GM12872 (cell line): ENCODE measurements around the gene PRKN.

Experiments used
- TF ChIP-seq, protein P1 (sequence below): IDR thresholded peaks from 3 replicates; pipeline ENCODE4 v1.5.1; 2011; ENCODE audit warnings: low read depth, mild to moderate bottlenecking, low read length, moderate library complexity; ENCODE audit not compliant: insufficient read depth

The PRKN gene

DNA sequence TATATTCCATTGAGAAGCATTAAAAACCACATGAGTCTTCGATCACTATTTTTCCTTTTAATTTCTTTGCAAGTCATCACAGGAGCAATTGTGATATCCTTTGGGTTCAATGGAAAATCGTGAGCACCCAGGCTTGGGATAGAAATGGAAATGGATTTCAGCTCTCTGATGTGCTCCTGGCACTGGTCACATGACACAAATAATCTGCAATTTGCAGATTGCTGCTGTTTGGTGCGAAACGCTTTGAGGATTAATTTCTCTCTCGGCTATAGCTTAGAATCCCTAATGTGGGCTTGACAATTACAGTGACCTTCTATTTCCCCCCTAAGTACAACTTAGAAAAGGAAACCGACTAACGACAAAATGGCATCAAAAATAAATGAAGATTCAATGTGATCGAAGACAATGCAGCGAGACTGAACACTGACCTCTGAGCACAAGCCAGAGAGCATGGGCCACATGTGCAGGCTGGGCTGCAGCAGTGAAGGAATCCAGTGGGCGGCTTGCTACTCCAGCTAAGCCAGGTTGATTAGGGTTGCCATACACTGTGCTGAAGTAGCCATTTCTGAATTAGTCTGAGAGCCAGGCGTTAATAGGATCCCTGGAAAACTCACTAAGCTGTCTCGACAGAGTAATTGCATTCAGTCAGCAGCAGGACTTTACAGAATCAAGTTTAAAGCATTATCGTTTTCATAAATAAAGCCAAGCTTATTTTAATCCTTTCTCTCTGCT, 1151.9 kb downstream of the PRKN start:
- TF ChIP-seq, protein P1, sequence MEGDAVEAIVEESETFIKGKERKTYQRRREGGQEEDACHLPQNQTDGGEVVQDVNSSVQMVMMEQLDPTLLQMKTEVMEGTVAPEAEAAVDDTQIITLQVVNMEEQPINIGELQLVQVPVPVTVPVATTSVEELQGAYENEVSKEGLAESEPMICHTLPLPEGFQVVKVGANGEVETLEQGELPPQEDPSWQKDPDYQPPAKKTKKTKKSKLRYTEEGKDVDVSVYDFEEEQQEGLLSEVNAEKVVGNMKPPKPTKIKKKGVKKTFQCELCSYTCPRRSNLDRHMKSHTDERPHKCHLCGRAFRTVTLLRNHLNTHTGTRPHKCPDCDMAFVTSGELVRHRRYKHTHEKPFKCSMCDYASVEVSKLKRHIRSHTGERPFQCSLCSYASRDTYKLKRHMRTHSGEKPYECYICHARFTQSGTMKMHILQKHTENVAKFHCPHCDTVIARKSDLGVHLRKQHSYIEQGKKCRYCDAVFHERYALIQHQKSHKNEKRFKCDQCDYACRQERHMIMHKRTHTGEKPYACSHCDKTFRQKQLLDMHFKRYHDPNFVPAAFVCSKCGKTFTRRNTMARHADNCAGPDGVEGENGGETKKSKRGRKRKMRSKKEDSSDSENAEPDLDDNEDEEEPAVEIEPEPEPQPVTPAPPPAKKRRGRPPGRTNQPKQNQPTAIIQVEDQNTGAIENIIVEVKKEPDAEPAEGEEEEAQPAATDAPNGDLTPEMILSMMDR = no peak

DNA sequence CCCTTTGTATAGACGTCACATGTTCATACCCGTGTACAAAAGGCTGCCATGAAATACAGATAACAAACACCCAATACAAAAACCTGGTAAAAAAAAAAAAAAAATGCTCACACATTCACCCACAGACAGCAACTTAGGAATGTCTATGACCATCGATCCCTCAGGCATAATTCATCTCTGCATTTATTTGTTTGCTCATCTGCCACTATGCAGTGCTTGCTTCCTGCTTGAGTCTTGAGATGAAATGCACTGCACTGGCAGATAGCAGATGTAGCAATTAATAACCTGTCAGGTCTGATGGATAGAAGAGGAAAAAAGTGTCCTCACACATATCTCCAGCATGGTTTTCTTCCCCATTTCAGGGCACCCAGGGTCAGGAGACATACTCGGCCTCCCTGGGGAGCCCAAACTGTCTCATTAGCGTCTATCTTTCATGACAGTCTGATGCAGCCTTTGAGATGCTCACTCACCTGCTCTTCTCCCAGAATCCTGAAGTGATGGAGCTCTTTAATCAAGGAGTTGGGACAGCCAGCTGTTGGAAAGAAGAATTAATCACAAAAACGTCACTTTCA, 1158.6 kb downstream of the PRKN start:
- TF ChIP-seq, protein P1 = no peak

DNA sequence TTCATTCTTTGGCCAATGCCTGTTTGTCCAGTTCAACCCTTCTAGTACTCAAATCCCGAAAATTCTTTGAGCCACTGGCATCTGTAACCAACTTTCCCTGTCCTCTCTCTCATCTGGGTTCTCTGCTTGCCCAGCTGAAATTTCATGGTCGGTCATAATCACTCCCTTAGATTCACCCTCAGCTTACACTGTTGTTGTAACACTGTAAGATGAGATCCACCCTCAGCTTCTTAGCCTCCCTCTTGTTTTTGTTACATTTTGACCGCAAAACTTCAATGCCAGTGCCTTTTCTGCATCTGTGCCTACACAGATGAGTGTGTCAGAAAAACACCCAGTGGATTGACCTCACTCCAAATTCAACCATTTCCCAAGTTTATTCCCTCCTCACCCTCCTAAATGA, 1162.6 kb downstream of the PRKN start:
- TF ChIP-seq, protein P1 = no peak

DNA sequence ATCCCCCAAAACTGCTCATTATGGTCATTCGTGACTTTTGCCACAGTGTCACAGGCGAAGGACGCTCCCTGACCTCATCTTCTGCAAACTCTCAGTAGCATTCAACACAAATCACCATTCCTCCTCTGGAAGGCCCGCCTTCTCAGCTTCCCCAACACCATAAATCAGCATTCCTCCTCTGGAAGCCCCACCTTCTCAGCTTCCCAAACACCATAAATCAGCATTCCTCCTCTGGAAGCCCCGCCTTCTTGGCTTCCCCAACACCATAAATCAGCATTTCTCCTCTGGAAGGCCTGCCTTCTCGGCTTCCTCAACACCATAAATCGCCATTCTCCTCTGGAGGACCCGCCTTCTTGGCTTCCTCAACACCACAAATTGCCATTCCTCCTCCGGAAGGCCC, 1165.7 kb downstream of the PRKN start:
- TF ChIP-seq, protein P1 = no peak

DNA sequence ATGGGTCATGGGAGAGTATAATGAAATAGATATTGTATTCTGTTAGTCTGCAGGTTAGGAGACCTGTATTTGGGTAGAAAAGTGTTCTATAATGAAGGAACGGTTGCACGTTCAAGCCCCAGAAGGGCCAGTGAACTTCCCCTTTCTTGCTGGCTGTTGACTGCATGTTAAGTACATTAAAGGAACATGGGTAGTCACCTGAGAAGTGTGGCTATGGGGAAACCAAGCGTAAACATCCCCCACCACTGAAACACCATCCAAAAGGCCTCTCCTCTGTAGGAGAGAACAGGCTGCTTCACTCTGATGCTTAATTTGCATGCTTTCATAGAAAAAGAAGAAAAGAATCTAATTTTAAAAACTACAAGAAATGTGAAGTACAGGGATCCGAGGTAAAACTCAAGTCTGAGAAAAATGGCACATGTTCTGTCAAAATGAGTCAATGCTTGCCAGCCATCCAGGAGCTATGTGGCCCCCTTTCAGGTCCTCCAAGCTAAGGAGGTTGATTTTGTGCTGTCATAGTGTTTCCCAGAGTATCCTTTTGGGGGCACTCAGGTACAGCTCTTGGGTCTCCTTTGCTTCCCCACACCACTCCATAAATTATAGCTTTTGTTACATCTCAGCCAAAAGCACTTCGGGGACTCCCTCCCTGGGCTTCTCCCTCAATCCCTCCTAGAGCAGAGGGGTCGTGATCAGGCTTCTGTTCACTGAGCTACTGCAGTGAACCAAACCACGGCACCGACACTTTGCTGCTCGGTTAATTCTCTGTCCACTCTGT, 1170.0 kb downstream of the PRKN start:
- TF ChIP-seq, protein P1 = no peak

DNA sequence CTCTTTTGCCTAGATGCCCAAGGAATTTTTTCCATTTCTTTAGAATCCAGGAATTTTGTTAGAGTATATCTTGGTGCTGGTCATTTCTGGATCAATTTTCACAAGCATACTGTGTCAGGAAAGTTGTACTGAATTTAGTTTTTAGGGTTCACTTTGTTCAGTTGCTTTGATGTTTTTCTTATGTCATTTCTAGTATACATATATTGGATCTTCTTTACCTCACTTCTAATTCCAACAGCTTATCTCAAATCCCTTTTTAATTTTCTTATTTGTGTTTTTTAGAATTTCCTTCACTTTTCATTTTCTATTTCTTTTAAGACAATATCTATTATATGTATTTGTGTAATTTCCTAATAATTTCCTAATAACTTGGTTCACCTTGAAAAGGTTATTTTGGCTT, 1172.7 kb downstream of the PRKN start:
- TF ChIP-seq, protein P1 = no peak

DNA sequence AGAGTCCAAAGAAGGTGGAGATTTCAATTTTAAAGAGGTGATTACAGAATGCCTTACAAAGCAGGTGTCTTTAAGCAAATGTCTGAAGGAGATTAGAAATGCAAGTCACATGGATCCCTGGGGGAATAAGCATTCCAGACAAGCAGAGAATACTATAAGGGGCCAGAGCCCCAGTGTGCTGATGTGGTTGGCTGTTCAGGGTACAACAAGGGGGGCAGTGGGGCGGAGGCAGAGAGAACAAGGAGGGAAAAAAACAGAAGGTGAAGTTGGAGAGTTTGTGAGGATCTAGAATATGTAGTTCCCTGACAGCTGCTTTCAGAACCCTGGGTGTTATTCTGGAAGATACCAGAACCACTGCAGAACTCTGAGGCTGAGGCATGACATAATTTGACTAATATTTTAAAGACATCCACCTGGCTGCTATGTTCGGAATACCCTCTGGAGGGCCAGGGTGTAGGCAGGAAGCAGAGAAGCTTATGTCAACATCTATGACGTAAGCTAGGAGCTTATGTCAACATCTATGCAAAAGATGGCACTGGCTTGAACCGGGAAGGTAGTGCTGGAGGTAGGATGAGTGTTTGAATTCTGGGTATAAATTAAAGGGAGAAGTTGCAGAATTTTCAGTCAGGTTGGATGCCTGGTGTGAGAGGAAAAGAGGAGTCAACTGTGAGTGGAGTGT, 1177.5 kb downstream of the PRKN start:
- TF ChIP-seq, protein P1 = no peak
